Measurements from ENCODE around the gene CLEC3B.

- TF ChIP-seq CTCF (IDR thresholded peaks at IDR 0.05; ENCODE audit: low read length), result no peak
- no peak for TF ChIP-seq EZH2 (IDR thresholded peaks at IDR 0.05; ENCODE audit: borderline replicate concordance, low read length)
Measured at GRCh38 chr3:45020534-45020933, 5.6 kb upstream of the CLEC3B start.
